Activated naive CD4-positive, alpha-beta T cell treated with anti-CD3 and anti-CD28 coated beads, Interleukin-2, amount 10 ng/mL, durations not matched to agents 7 days and 5 days (primary cell): ENCODE results near the gene PRKCZ.
"Not testable (repeated sequence)": the region's sequence is repeated elsewhere in the genome, so short reads cannot be mapped to it uniquely, and the experiment has no call there.

ENCODE experiments used
- CTCF ChIA-PET: fragments of 350-600 bp; sonication (Branson Sonifier 250); formaldehyde crosslinking; loops from one replicate; lab custom pipeline; 2021; ENCODE audit warnings: antibody characterized with exemption; lab: Charles Lee
- DNase-seq: peaks from one replicate; pipeline ENCODE4 v3.0.0-alpha.2; 2020
- H3K27ac Mint-ChIP-seq: one replicate; pipeline ENCODE4 v1.8.0; 2021; ENCODE audit warnings: mild to moderate bottlenecking, moderate library complexity, mixed read lengths
- H3K27me3 Mint-ChIP-seq: one replicate; pipeline ENCODE4 v1.8.0; 2021; ENCODE audit warnings: mild to moderate bottlenecking, mixed read lengths
- H3K36me3 Mint-ChIP-seq: one replicate; pipeline ENCODE4 v1.8.0; 2021; ENCODE audit warnings: mixed read lengths
- H3K4me1 Mint-ChIP-seq: one replicate; pipeline ENCODE4 v1.8.0; 2021; ENCODE audit warnings: mixed read lengths
- H3K4me3 Mint-ChIP-seq: one replicate; pipeline ENCODE4 v1.8.0; 2021; ENCODE audit warnings: mild to moderate bottlenecking, moderate library complexity, mixed read lengths
- H3K9me3 Mint-ChIP-seq: one replicate; pipeline ENCODE4 v1.8.0; 2021; ENCODE audit warnings: mixed read lengths

PRKCZ gene

GRCh38 chr1:2119886-2120285, 69.7 kb downstream of the PRKCZ start:
- H3K27me3 Mint-ChIP-seq, result peaks cover 12% of the 10 kb centered on the region
- peaks cover 4% of the 10 kb centered on the region for H3K36me3 Mint-ChIP-seq
- peaks cover 16% of the 10 kb centered on the region for H3K9me3 Mint-ChIP-seq
- DNase-seq, result no peak
- no peak overlapping the region for H3K4me3 Mint-ChIP-seq
- H3K4me1 Mint-ChIP-seq, result peaks cover 17% of the 10 kb centered on the region
- no peak overlapping the region for H3K27ac Mint-ChIP-seq
- CTCF ChIA-PET, result no interaction called here

GRCh38 chr1:2121101-2121691, 71.0 kb downstream of the PRKCZ start:
- Mint-ChIP-seq H3K9me3 (peaks cover 16% of the 10 kb centered on the region), H3K4me1 (peaks cover 6% of the 10 kb centered on the region), H3K27me3 (peaks cover 2% of the 10 kb centered on the region), H3K27ac (no peak overlapping the region), H3K36me3 (peaks cover 4% of the 10 kb centered on the region), H3K4me3 (no peak overlapping the region)
- CTCF ChIA-PET, result no interaction called here
- no peak for DNase-seq

- CTCF ChIA-PET, H3K4me1 Mint-ChIP-seq, DNase-seq, H3K27me3 Mint-ChIP-seq, H3K36me3 Mint-ChIP-seq, H3K27ac Mint-ChIP-seq, H3K4me3 Mint-ChIP-seq: not testable (repeated sequence)
- H3K9me3 Mint-ChIP-seq, result peaks cover 16% of the 10 kb centered on the region
These were observed 71.6 kb downstream of the PRKCZ start for GRCh38 chr1:2121794-2122193.

- Mint-ChIP-seq H3K4me3 (no peak overlapping the region), H3K4me1 (peaks cover 14% of the 10 kb centered on the region), H3K27ac (no peak overlapping the region), H3K36me3 (peaks cover 4% of the 10 kb centered on the region), H3K9me3 (peaks cover 12% of the 10 kb centered on the region), H3K27me3 (peaks cover 15% of the 10 kb centered on the region)
- CTCF ChIA-PET, result no interaction called here
- no peak for DNase-seq
These were observed 74.4 kb downstream of the PRKCZ start for GRCh38 chr1:2124446-2125198.

- Mint-ChIP-seq H3K27ac (no peak overlapping the region), H3K9me3 (peaks cover 10% of the 10 kb centered on the region), H3K27me3 (peaks cover 16% of the 10 kb centered on the region)
These were observed 75.4 kb downstream of the PRKCZ start for GRCh38 chr1:2125350-2126211.

GRCh38 chr1:2126331-2127186, 76.3 kb downstream of the PRKCZ start:
- Mint-ChIP-seq H3K27ac (peak overlapping the region; percentile 78), H3K4me1 (peaks cover 14% of the 10 kb centered on the region), H3K27me3 (peaks cover 21% of the 10 kb centered on the region), H3K9me3 (peaks cover 7% of the 10 kb centered on the region), H3K4me3 (peak overlapping the region; percentile 53), H3K36me3 (peaks cover 1% of the 10 kb centered on the region)
- CTCF ChIA-PET, result interaction anchor here (1.0 to 1.5 kb wide), 4 partner anchors 12 to 256 kb away, joined by 3 to 6 read pairs (median 3); no protein-coding TSS in a partner anchor
- DNase-seq, result peak; percentile 48

More at GRCh38 chr1:2125350-2126211, 75.4 kb downstream of the PRKCZ start:
- Mint-ChIP-seq H3K4me1 (peaks cover 14% of the 10 kb centered on the region), H3K36me3 (peaks cover 1% of the 10 kb centered on the region), H3K4me3 (no peak overlapping the region)
- CTCF ChIA-PET, result interaction anchor here (1.0 kb wide), 1 partner anchor 14 kb away, joined by 3 read pairs; no protein-coding TSS in a partner anchor
- no peak for DNase-seq

- H3K9me3 Mint-ChIP-seq, result peaks cover 4% of the 10 kb centered on the region
- CTCF ChIA-PET, result interaction anchor here (1.1 to 1.5 kb wide), 3 partner anchors 12 to 255 kb away, joined by 3 to 6 read pairs (median 3); no protein-coding TSS in a partner anchor
- peak overlapping the region; percentile 78 for H3K27ac Mint-ChIP-seq
- DNase-seq, result peak; percentile 37
- H3K36me3 Mint-ChIP-seq, result peaks cover 1% of the 10 kb centered on the region
- H3K4me3 Mint-ChIP-seq, result peak overlapping the region; percentile 53
- H3K4me1 Mint-ChIP-seq, result peaks cover 17% of the 10 kb centered on the region
- H3K27me3 Mint-ChIP-seq, result peaks cover 25% of the 10 kb centered on the region
These were observed 77.3 kb downstream of the PRKCZ start for GRCh38 chr1:2127187-2128145.

GRCh38 chr1:2128189-2128901, 78.1 kb downstream of the PRKCZ start:
- H3K27ac Mint-ChIP-seq, result no peak overlapping the region
- DNase-seq, result no peak
- peaks cover 25% of the 10 kb centered on the region for H3K4me1 Mint-ChIP-seq
- H3K4me3 Mint-ChIP-seq, result no peak overlapping the region
- H3K27me3 Mint-ChIP-seq, result peaks cover 30% of the 10 kb centered on the region
- CTCF ChIA-PET, result no interaction called here
- H3K36me3 Mint-ChIP-seq, result peaks cover 1% of the 10 kb centered on the region
- H3K9me3 Mint-ChIP-seq, result peaks cover 2% of the 10 kb centered on the region

GRCh38 chr1:2129256-2129943, 79.2 kb downstream of the PRKCZ start:
- no peak for DNase-seq
- Mint-ChIP-seq H3K27me3 (peaks cover 34% of the 10 kb centered on the region), H3K36me3 (no peaks in the 10 kb centered on the region), H3K27ac (no peak overlapping the region), H3K4me3 (no peak overlapping the region), H3K4me1 (peaks cover 26% of the 10 kb centered on the region), H3K9me3 (no peaks in the 10 kb centered on the region)
- CTCF ChIA-PET, result interaction anchor here (1.1 to 1.6 kb wide), 2 partner anchors 21 to 45 kb away, joined by 4 read pairs; no protein-coding TSS in a partner anchor

- no peak for DNase-seq
- peaks cover 34% of the 10 kb centered on the region for H3K27me3 Mint-ChIP-seq
- CTCF ChIA-PET, result interaction anchor here (1.1 to 1.6 kb wide), 3 partner anchors 10 to 44 kb away, joined by 3 to 4 read pairs (median 4); no protein-coding TSS in a partner anchor
These were observed 79.9 kb downstream of the PRKCZ start for GRCh38 chr1:2130156-2130555.

GRCh38 chr1:2130871-2131289, 80.7 kb downstream of the PRKCZ start:
- Mint-ChIP-seq H3K4me1 (peaks cover 26% of the 10 kb centered on the region), H3K27me3 (peaks cover 34% of the 10 kb centered on the region), H3K36me3 (no peaks in the 10 kb centered on the region), H3K27ac (no peak overlapping the region), H3K9me3 (no peaks in the 10 kb centered on the region), H3K4me3 (no peak overlapping the region)
- CTCF ChIA-PET, result interaction anchor here (1.2 to 1.6 kb wide), 2 partner anchors 10 to 43 kb away, joined by 3 to 4 read pairs; no protein-coding TSS in a partner anchor
- DNase-seq, result no peak

More at GRCh38 chr1:2130156-2130555, 79.9 kb downstream of the PRKCZ start:
- Mint-ChIP-seq H3K4me3 (no peak overlapping the region), H3K9me3 (no peaks in the 10 kb centered on the region), H3K36me3 (no peaks in the 10 kb centered on the region), H3K4me1 (peaks cover 26% of the 10 kb centered on the region), H3K27ac (no peak overlapping the region)
